ENCODE results near the gene TMA7.

- TF ChIP-seq, protein P1, sequence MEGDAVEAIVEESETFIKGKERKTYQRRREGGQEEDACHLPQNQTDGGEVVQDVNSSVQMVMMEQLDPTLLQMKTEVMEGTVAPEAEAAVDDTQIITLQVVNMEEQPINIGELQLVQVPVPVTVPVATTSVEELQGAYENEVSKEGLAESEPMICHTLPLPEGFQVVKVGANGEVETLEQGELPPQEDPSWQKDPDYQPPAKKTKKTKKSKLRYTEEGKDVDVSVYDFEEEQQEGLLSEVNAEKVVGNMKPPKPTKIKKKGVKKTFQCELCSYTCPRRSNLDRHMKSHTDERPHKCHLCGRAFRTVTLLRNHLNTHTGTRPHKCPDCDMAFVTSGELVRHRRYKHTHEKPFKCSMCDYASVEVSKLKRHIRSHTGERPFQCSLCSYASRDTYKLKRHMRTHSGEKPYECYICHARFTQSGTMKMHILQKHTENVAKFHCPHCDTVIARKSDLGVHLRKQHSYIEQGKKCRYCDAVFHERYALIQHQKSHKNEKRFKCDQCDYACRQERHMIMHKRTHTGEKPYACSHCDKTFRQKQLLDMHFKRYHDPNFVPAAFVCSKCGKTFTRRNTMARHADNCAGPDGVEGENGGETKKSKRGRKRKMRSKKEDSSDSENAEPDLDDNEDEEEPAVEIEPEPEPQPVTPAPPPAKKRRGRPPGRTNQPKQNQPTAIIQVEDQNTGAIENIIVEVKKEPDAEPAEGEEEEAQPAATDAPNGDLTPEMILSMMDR (IDR thresholded peaks at IDR 0.05), result no peak
- TF ChIP-seq POLR2A (IDR thresholded peaks at IDR 0.05; ENCODE audit: low read length) (peak; percentile 52), RARB (CRISPR knock-in tag; IDR thresholded peaks at IDR 0.05) (no peak), CEBPB (IDR thresholded peaks at IDR 0.05) (no peak), MYC (IDR thresholded peaks at IDR 0.05; ENCODE audit: borderline replicate concordance, low read length) (no peak), RCOR1 (IDR thresholded peaks at IDR 0.05; ENCODE audit: low read depth, low read length) (no peak), ZFP36 (IDR thresholded peaks at IDR 0.05; ENCODE audit: borderline replicate concordance, partially characterized antibody) (no peak), EP300 (IDR thresholded peaks at IDR 0.05) (no peak)
Observed at GRCh38 chr3:48439820-48440589, at the start of gene TMA7, which contains the start of gene CCDC51.
